HG03520 (cell line): ENCODE data around the gene BEX2.
A peak's percentile ranks its signal among the peaks of the same experiment; 100 is the strongest.
"Not testable (repeated sequence)": the region's sequence is repeated elsewhere in the genome, so short reads cannot be mapped to it uniquely, and the experiment has no call there.

ENCODE experiments used
- ATAC-seq: cut with Tn5 transposase; IDR thresholded peaks from one replicate; pipeline ENCODE4 v1.9.1; 2021; ENCODE audit warnings: mild to moderate bottlenecking, moderate library complexity; ENCODE audit not compliant: unreplicated experiment

Gene BEX2

DNA sequence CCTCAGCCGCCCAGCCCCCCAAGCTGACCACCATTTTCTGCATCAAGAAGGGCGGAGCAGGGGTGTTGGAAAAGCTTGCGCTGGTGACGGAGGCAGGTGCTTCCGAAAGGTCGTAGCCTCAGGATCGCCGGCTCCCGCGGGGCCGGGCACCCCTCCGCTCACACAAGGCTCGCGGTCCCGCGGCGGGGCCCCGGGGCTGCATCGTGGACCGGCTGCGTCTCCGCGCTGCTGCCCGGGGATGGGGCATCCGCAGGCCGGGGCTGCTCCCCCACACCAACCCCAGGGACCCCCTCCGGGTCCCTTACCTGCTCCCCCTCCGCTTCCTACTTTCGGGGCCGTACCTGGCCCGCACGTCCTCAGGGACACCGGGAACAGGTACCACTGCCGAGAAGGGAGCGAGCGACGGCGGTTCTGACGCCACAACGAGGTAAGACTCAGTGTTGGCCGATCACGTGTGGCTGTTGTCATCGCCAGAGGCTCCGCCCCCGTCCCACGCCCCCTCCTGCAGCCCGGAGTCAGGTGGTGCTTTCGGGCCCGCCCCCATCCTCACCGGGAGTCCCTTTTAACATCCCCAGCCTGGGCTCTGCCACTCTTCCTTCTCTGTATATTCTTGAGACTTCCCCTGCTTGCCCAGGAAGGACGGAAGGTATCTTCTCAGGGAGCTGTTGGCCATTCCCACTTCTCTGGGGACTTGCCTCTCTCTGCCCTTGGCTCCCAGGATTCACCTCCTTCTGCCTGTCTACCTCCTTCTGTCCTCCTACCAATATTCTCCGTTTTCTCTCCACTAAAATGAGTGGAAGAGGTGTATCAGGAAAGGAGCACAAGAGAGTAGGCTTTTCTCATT, at the start of gene BEX2:
BEX2 (minus strand) TSS at position 436 of the 844 bp plus-strand sequence. CDS start 1,014 bp downstream, outside the sequence.
- ATAC-seq = peak; percentile 96

GRCh38 chrX:103360092-103360491, 49.3 kb upstream of the BEX2 start:
- ATAC-seq = no peak

DNA sequence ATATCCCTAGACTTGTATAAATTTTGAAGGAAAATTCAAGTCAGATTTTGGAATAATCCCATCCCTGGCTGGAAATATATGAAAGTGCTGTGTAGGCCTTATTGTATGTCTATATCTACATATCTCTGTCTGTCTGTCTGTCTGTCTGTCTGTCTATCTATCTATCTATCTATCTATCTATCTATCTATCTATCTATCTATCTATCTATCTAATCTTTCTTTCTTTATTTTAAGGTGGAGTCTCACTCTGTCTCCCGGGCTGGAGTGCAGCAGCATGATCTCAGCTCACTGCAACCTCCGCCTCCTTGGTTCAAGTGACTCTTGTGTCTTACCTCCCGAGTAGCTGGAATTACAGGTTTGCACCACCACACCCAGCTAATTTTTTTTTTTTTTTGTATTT, 48.8 kb upstream of the BEX2 start:
- not testable (repeated sequence) for ATAC-seq

DNA sequence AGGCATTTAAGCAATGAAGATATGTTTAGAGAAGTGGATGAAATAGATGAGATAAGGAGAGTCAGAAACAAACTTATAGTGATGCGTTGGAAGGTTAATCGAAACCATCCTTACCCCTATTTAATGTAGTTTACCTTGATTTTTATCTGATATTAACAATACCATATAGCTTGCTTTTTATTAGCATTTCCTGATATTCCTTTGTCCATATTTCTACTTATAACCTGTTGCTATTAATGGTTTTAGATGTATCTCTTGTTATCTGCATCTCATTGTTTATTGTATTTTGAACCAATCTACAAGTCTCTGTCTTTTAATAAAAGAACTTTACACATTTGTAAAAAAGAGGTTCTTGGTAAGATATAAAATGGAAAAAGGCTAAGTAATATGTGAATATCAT, 47.1 kb upstream of the BEX2 start:
- ATAC-seq = no peak

DNA sequence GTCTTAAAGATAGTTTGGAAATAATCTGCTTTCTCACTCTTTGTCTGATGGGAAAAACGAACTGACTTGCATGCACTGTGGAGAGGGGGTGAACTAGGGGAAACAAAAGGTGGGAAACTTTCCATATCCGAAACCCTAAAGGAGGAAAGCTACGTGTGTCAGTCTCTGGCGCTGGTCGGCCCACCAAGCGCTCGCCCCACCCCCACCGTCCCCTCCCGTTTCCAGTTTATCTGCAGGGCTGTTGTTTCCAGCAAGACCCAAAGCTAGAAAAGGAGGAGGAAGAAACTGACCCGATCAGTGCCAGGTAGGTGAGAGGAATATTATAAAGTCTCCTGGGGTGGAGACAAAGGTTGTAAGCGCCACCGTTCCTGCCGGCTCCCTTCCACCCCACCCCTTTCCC, 46.1 kb upstream of the BEX2 start:
- ATAC-seq = no peak

- no peak for ATAC-seq
These were observed 45.5 kb upstream of the BEX2 start, which contains the start of gene TCEAL9 for GRCh38 chrX:103356130-103356798. Gene TCEAL9, plus strand, starts transcription at chrX:103356506. Its CDS starts 1,179 bp downstream, at chrX:103357685.

GRCh38 chrX:103347682-103348397, 37.0 kb upstream of the BEX2 start:
- no peak for ATAC-seq

DNA sequence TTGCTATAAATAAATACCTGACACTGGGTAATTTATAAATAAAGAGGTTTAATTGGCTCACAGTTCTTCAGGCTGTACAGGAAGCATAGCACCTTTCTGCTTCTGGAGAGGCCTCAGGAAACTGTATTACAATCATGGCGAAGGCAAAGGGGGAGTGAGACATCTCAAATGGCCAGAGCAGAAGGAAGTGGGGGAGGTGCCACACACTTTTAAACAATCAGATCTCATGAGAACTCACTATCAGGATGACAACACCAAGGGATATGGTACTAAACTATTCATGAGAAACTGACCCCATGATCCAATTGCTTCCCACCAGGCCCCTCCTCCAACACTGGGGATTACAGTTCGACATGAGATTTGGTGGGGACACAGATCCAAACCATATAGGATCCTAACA, 33.8 kb upstream of the BEX2 start:
- no peak for ATAC-seq

GRCh38 chrX:103343105-103343504, 32.3 kb upstream of the BEX2 start:
- ATAC-seq = peak; percentile 61

DNA sequence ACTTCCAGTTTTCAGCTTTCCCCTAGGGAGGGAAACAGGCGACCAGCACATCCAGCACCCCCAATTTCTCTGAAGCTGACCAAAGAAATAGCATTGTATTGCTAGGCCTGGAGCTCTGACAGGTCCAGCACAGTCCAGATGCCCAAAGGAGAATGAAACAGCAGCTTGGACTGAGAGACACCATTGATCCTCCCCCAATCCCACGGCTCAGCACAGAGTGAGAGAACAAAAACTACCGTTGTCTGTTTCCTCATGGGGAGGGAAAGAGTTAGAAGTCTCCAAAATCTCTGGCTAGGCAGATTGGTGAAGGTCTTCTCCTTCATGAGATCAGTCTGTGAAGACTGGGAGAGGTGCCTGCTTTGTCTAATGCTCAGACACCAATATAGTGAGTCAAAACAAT, 27.9 kb upstream of the BEX2 start:
- no peak for ATAC-seq

GRCh38 chrX:103330681-103331288, 20.0 kb upstream of the BEX2 start:
- no peak for ATAC-seq

DNA sequence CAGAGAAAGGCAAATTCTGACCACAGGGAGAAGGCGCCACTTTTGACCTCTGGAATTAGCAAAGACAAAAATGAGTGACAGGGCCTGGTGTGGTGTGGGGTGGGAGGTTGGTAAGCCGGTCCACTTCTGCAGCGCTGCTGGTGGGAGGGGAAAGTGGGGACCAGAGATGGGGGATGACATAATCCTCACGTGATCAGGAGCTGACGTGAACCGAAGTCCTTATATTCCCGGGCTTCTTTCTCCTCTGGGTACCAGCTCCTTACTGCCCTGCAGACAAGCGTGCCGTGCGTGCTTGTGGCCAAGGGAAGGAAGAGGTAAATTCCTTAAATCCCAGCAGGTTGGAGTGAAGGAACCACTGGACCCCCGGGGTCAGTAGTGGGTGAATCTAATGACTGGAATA, 19.2 kb upstream of the BEX2 start, which contains the start of gene TCEAL7:
TCEAL7 (plus strand) TSS at position 249 of the 400 bp plus-strand sequence. CDS start 1,165 bp downstream, outside the sequence.
- no peak for ATAC-seq

- ATAC-seq = no peak
These were observed 600 bp upstream of the BEX2 start for GRCh38 chrX:103311399-103311780.

DNA sequence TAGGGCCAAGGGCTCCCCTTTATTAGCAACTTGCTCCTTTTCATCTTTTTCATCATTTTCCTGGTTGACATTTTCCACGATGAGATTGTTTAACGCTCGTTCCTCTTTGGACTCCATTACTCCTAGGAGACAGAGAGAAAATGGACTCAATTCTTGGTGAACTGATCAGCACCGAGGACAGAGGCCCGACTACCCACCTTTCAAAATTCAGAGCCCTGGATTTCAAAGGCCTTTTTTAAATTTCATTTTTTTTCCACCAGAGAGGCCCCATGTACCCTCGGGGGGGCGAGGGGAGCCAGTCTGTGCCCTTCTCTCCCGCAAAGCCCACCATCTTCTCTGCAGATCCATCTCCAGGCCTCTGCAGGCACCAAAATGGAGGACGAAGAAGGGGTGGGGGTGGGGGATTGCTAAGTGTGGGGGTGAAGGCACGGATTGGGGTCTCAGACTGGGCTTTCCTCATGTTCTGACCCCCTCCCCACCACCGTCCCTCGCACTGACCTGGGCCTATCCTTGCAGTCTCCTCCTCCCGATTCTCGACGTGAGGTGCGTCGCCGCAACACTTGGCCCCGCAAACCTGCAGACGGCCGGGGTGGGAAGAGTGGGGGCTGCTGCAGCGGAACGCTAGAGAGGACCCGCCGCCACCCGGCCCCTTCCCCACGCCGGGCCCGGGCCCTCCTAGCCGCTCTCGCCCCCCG, 783 bp downstream of the BEX2 start:
- no peak for ATAC-seq

- ATAC-seq = not testable (repeated sequence)
These were observed 5.1 kb downstream of the BEX2 start for GRCh38 chrX:103305666-103306065.

- no peak for ATAC-seq
These were observed 6.1 kb downstream of the BEX2 start for GRCh38 chrX:103304705-103305104.

DNA sequence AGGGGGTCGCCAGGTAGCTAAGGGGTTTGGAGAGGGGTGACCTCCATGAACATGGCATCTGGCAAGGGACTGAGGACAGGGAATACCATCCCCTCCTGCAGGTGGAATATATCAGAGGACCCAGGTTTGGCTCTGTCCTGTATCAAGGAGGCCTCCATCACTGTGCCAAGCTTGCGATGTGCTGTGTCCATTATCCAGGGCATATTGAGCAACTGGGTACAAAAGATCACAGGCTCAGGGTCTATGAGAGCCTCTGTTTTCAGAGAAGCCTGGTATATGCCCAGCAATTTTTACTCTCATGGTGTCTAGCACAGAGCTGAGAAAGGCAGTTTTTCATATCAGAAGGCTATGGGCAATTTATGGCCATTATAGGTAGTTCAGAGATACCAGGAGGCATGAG, 17.7 kb downstream of the BEX2 start:
- ATAC-seq = no peak

DNA sequence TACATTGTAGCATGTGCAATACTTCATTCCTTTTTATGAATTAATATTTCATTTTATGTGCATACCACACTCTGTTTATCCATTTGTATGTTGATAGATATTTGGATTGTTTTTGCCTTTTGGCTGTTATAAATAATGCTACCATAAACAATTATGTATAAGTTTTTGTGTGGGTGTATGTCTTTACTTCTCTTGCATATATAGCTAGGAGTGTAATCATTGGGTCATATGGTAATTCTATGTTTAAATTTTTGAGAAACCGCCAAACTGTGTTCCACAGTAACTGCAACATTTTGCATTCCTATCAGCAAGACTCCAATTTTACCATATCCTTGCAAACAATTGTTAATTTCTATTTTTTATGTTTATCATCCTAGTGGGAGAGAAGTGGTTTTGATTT, 31.2 kb downstream of the BEX2 start:
- ATAC-seq = no peak

DNA sequence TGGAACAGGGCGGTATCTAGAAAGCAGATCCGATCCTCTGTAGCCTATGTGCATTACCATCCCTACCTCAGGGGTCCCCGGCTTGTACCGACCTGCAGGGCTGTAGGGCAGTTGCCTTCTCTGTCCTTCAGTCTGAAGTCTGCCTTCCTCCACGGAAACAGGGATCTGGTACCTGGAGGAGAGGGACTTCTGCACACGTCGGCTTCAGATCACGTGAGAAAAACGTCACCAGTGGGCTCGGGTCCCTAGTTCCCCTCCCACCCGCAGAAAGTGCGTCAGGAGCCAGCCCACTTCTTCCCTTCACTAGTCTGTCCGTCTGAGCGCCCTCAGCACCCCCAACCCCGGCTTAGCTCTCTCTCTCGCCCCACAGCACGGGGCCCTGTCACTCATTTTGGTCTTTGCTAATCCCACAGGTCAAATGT, 34.2 kb downstream of the BEX2 start, which contains the start of gene TCEAL5:
TCEAL5 (minus strand) TSS at position 170 of the 422 bp plus-strand sequence. CDS start 2,187 bp downstream, outside the sequence.
- no peak for ATAC-seq

DNA sequence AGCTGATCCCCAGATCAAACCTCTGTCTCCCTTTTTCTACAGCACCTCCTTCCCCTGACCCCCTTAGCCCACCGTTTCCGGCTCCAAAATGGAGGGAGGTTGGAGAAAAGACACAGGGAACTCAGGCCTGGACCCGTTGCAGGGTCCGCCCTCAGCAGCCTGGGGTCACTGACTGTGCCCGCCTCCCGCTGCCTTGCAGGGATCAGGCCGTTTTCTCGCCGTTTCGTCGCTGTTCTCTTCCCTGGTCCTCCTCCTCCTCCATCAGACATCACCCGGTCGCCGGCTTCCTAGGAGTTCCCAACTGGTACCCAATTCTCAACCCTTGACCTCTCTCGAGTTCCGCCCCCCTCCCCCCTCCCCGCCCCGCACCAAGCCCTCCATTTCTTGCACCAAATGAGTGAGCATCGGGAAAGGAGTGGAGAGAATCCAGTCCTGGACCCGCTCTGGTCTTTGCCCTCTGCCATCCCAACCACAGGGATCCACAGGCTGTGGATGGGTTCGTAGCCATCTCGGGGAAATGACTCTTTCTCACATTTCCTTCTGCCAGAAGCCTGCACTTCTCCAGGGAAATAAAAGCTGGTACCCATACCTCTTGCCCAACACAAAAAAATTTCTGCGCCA, 34.7 kb downstream of the BEX2 start:
- no peak for ATAC-seq
